Sciatic nerve (tissue), 2 donors: ENCODE results near the gene ANKRD18A. TPM values are rescaled to one million over a fixed set of nuclear protein-coding genes. Genes with fewer than 3 reads are reported as not detected.
A peak's percentile ranks its signal among the peaks of the same experiment; 100 is the strongest.

Experiments
- ATAC-seq: fragments of 200-7000 bp; cut with Tn5 transposase; one replicate; pipeline ENCODE4 v1.9.1; 2020; ENCODE audit warnings: mild to moderate bottlenecking, moderate library complexity
- DNase-seq: peaks from one replicate; pipeline ENCODE4 v3.0.0-alpha.2; 2020; ENCODE audit warnings: low spot score
- intact Hi-C: fragments of 100-400 bp; cut with DNase I; formaldehyde crosslinking; loops from one replicate; pipeline ENCODE4 v1.14.2; 2022
- total RNA-seq: library from RNA; stranded (reverse); fragmentation: NEBNext Ultra II Directional; extraction: Animal tissue kit (Norgen Biotek cat#: 25700); gene quantifications from one replicate; pipeline ENCODE4 v1.2.1, GENCODE V29; 2021
- donor health status: DM: no; HTN: no; CAD: no.
- donor health status: DM: no; HTN: no; CAD: no.

ANKRD18A gene
- total RNA-seq = 3.9 TPM

DNA sequence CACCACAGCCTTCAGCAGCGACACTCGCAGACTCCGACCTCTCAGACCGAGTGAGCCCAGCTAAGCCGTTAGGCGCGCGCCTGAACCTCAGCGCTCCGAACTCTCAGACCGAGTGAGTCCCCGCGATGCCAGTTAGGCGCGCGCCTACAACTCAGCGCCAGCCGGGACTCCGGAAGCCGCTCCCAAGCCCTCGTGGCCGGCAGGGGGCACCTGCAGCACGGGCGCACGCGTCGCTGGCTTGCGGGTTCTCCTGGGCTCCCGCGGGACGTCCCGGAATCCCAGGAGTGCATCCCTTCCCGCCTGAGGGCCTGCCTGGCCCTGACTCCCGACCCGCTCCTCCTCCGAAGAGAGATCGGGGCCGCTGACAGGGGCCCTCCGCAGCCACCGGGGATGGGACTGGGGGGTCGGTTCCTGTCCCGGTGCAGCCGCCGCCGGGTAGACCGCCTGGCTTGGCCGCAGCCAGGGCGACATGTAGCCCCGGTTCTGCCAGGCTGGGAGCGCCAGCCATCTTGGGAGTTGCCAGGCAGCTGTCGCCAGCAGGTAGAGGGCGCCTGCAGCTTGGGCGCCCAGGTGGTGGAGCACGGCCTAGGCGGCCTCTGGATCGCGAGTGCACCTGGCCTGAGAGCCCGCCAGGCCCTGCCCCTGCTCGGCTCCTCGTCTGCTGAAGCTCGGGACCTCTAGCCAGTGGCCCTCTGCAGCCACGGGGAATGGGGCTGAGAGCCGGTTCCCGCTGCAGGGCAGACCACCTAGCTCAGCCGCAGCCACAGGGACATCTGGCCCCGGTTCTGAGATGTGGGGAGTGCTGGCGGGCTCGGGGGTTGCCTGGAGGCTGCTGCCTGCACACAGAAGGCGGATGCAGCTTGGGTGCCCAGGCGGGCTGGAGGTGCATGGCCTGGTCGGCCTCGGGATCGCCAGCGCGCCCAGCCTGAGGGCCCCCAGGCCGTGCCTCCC, at the start of gene ANKRD18A:
TSS of gene ANKRD18A (minus strand) at position 114 of the 951 bp plus-strand sequence. CDS start 311 bp downstream, outside the sequence.
- ATAC-seq (peak; percentile 56), DNase-seq (peak; percentile 72)
- intact Hi-C loops = no loop called here

DNA sequence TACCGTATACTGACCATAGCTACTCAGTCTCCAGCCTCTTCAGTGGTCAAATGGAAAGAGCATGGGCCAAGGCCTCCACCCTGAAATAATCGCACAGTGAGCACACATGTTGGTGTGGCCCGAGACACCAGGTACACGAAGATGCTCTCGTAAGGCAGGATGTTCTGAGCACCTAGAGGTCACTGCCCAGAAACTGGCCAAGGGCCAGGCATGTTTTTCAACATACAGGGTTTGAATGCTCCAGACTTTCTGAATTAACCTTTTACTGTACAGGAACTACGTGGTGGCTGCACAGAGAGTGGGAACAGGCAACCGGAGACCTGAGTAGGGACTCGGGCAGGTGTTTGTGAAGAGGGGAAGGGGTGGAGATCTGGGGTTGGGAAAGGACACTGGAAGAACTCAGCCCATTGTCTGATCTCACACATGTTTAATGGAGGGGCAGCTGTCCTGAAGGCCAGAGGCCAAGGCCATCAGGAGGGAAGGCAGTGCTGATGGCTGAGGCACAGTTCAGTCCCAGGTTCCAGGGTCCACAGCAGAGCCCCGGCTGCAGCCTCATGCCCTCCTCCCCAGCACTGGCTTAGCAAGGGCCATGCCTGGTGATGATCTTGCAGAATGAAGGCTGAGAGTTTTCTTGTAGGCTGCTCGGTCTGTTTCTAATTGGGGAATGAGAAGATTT, 48.5 kb upstream of the ANKRD18A start:
- intact Hi-C loops = no loop called here
- no peak for ATAC-seq
- DNase-seq = no peak

DNA sequence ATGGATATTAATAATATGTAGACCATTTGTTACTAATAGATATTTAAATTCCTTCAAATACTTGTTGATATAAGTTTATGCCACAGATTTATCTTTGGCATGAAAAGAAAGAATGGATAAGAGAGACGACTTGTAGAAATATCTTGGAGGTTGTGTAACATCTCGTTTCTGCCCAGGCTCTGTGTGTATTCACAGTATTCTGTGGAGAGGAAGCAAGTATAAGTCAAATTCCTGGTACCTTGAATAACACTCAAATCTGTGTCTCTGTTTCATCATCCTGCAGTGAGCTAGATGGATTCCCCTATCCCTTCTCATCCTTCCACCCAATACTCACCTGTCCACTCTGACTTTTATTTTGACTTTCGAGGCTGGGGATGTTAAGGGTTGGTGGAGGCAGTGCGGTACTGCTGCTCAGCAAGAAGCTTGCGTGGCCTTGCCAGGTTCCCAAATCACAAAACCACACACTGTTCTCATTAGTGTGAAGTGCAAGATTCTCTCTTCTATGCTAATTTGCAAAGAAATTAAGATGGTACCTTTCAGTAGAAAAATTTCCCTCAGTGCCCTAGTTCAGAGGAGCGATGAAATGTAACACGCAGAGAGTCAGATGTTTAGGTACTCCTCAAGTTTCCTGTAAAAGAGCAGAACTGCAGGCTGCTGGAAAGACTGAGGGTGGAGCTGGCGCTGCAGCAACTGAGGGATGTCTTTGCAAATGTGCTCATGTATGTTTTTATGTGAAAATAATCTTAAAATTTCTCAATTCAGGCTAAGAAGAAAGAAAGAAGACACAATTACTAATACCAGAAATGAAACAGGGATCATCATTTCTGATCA, 42.6 kb upstream of the ANKRD18A start:
- DNase-seq (no peak), ATAC-seq (no peak)
- intact Hi-C loops = no loop called here

DNA sequence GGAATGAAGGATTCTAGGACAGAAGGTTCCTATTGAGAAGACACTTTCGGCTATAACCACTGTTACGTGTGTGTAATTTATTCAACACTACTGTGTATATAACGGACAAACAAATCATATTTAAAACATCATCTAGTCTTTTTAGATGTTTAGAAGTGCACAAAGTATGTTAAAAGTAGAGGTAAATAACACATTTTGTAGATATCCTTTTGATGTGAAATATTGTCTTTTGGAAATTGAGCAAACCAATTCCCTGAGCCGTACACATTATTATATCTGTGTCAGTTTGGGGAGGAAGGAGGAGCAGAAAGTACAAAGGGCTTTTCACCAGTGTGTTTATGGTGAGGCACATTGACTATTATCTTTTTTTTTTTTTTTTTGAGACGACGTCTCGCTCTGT, 39.1 kb upstream of the ANKRD18A start:
- DNase-seq = no peak
- ATAC-seq = no peak

DNA sequence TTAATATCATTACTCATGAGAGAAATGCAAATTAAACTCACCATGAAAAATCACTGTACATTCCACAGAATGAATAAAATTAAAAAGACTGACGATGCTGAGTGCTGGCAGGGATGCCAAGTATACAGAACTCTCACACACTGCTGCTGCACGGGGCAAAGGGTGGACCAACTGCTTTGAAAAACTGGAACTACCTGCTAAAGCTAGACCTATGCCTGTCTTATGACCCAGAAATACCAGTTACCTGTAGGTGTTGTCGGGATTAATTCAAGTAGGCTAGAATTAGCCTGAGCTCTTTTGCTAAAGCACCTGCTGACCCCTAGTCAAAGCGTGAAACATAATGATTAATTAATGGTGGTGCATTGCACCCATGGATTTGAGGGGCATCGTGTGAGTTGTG, 36.5 kb upstream of the ANKRD18A start:
- intact Hi-C loops = no loop called here
- no peak for ATAC-seq
- no peak for DNase-seq

More for the DNA sequence above, 39.1 kb upstream of the ANKRD18A start:
- intact Hi-C loops = no loop called here

DNA sequence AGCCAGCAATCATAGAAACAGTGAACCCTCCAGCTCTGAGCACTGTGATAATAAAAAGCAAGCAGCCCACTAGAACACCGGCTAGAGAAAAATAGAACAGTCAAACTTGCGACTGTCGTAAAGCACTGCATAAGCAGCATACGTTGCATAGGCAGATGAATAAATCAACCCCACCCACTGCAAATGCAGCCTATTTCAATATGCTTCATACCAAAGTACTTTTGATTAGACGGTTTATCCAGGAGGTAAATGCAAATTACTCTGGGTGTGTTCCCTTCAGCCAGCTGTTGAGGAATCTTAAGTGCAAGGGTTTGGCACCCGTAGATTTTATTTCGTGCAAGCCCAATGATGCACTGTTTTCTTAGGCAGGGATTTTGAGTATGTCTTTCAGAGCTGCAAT, 32.1 kb upstream of the ANKRD18A start:
- ATAC-seq = no peak
- intact Hi-C loops = no loop called here
- no peak for DNase-seq

DNA sequence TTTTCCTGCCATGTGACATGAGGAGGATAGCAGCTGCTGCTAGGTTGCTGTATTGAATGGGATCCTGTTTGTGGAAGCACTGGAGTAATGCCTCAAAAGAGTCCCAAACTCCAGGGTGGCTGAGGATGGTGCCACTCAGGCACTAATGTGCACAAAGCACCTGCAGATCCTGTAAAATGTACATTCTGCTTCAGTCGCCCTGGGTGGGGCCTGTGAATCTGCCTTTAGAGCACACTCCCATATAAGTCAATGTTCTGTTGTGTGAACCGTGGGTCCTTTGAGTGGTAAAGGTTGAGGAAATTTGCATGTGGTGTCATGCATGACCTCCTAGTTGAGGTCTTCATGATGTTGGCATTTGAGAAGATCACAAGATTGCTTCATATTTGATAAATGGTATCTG, 31.6 kb upstream of the ANKRD18A start:
- ATAC-seq (no peak), DNase-seq (no peak)
- intact Hi-C loops = no loop called here

DNA sequence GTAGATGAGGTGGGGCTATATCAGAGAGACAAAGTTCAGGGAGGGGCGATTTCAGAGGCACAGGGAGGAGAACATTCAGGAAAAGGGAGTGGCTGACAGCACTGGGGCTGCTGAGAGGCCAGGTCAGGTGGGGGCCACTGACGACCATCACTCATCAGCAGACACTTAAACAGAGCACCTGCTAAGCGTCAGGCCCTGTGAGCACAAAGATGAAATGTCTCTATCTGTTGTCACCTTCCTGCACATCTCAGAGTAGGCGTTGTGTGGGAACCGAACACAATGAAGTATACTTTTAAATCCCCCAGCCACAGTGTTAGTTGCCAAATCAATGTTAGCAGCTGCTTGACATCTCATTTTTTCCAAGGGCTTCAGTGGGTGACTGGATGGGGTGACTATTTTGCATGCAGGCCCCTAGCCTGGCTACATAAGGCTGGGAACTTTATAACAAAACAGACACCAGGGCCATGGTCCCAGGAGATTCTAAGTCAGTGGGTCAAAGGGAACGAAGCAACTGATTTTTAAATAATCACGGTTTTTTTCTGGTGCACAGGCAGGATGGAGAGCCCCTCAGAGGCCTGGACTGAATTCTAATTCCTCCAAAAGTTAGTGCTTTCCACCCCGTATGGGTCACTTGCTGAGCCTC, 31.1 kb upstream of the ANKRD18A start:
- DNase-seq (no peak), ATAC-seq (no peak)
- intact Hi-C loops = no loop called here

DNA sequence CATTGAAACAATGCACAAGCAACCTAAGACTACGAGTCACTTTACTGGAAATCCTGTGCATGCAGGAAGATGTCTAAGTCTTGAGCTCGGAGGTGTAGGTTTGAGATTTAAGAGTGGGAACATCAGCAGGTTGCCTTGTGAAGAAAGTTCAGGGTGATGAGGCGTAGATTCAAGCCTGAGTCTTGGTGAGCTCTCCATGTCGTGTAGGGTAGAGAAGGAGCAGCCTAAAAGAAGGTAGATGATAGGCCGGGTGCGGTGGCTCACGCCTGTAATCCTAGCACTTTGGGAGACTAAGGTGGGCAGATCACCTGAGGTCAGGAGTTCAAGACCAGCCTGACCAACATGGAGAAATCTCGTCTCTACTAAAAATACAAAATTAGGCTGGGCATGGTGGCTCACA, 30.2 kb upstream of the ANKRD18A start:
- ATAC-seq (no peak), DNase-seq (no peak)
- intact Hi-C loops = no loop called here

DNA sequence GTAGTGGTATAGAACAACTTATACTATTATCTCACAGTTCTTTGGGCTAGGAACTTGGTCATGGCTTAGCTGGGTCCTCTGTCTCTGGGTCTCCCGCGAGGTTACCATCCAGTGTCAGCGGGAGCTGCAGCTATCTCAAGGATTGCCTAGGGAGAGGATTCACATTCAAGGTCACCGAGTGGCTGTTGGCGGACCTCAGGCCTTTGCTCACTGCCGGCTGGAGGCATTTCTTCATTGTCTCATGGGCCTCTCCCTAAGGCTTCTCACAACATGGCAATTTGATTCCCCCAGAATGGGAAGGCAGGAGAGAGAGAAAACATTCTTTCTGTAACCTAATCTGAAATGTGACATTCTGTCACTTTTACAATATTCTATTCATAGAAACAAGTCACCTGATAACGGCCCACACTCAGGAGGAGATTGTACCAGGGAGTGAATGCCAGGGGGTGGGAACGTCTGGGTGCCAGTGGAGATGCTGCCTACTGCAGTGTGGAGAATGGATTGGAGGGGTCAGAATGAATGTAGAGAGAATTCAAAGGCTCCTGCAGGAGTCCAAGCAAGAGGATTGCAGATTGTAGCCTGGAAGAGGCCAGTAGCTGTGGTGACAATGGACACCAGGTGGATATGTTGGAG, 29.5 kb upstream of the ANKRD18A start:
- intact Hi-C loops = no loop called here
- DNase-seq (no peak), ATAC-seq (no peak)

DNA sequence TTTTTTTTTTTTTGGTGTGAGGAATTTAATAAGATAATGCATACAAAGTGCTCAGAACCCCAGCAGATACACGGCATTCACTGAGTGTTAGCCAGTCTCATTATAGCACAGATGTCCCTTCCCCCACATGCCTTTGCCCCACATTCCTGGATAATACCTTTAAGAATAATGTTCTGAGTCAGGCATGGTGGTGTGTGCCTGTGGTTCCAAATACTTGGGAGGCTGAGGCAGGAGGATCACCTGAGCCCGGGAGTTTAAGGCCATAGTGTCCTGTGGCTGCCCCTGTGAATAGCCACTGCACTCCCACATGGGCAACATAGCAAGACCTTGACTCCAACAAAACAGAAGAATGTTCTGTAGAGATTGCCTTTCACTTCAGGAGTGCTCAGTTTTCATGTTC, 24.2 kb upstream of the ANKRD18A start:
- intact Hi-C loops = no loop called here
- no peak for ATAC-seq
- no peak for DNase-seq

DNA sequence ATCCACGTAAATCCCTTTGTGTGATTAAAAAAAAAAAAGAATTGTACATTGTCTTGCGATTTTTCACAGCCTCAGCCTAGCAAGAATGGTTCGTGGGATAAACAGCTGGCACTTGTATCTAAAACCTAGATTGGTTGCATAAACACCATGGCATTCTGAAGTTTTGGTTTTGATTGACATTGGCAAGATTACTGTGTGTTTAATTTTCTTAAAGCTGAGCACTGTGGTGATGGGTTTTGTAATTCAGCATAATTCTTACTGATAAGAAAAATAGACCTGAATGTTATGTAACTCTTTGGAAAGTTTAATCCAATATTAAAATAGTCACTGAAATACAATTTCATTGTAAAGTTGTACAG, 23.4 kb upstream of the ANKRD18A start:
- intact Hi-C loops = no loop called here
- ATAC-seq (no peak), DNase-seq (no peak)

DNA sequence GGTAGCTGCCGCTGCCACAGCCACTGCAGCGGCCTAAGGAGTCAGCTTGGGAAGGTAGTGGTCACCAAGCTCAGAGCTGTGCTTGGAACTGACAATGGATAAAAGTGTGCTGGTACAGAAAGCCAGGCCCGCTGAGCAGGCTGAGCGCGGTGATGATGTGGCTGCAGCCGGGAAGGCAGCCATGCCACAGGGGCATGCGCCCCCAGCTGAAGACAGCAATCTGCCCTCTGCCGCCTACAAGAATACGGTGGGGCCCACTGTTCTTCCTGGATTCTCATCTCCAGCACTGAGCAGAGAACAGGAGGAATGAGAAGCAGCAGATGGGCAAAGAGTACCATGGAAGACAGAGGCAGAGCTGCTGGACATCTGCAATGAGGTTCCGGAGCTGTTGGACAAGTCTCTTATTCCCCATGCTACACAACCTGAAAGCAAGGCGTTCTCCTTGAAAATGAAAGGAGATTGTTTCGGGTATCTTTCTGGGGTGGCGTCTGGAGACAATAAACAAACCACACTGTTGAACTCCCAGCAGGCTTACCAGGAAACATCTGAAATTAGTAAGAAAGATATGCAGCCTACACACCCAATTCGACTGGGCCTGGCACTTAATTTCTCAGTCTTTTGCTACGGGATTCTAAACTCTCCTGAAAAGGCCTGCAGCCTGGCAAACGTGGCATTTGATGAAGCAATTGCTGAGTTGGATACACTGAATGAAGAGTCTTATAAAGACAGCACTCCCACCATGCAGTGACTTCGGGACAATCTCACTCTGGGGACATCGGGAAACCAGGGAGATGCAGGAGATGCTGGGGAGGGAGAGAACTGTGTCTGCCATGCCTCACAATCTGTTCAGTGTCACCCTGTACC, 22.8 kb upstream of the ANKRD18A start:
- ATAC-seq = no peak
- intact Hi-C loops = no loop called here
- no peak for DNase-seq

DNA sequence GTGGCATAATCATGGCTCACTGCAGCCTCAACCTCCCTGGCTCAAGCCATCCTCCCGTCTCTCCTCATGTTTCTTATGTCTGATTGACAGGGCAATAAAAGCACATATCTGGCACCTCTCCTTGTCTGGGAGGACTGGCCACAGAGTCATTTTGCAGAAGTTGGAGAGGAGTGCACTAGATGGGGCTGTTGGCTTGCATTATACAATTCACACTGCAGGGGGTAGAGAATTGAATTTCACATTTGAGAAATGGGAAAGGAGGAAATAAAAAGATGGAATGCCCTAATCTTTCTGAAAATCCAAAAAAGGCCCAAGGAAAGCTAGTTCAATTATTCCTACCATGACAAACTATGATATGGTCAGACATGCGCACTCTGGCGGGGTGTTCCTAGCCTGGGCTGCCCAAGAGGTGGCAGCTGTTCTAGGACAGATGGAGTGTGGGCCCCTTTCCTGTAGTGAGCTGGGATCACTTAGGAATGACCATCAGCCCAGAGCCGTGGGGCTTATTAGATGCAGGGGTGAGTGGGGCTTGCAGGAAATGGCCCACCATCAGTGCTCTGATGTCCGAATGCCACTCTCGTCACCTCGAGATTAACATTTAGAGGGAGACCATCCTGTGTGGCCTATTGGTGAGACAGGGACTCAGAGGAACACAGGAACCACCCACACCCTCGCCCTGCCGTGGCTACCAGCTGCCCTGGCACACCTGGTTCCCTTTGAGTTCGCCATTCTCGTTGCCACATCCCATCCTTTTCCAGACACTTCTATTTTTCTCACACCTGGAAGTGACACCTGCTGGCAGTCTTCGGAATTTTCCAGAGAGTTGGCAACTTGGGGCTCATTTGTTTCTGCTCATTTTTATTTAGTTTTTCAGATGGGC, 21.8 kb upstream of the ANKRD18A start:
- intact Hi-C loops = no loop called here
- ATAC-seq (peak; percentile 79), DNase-seq (no peak)

DNA sequence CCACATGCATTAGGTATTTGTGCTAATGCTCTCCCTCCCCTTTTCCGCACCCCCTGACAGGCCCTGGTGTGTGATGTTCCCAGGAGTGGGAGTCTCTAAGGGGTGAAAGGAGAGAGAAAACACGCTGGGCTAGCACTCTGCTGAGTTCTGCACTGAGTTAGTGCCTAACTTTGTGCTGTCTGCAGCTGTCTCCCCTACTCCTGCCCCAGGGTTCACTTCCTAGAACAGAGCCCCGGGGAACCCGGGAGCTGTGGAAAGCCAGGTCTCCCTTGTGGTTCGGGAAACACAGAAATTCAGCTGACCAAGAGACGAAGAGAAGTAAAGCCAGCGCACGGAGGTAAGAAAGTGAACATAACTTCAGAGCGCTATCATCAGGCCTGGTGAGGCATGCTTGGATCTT, 20.7 kb upstream of the ANKRD18A start:
- ATAC-seq = no peak
- DNase-seq = no peak
- intact Hi-C loops = no loop called here

DNA sequence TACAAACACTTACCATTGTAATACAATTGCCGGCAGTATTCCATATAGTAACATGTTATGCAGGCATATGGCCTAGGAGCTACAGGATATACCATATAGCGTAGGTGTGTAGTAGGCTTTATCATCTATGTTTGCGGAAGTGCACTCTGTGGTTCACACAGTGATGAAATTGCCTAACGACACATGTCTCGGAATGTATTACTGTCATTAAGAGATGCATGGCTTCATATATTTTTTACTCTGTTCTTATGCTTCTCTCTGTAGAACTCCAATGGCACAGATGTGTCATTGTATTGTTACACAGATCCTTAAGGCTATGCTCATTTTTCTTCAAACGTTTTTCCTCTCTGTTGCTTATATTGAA, 19.2 kb upstream of the ANKRD18A start:
- intact Hi-C loops = no loop called here
- no peak for DNase-seq
- no peak for ATAC-seq
